Liver (tissue), 9 donors: ENCODE results near the gene GNG7. TPM values are rescaled to one million over a fixed set of nuclear protein-coding genes. Genes with fewer than 3 reads are reported as not detected.
"Not testable (repeated sequence)": the region's sequence is repeated elsewhere in the genome, so short reads cannot be mapped to it uniquely, and the experiment has no call there.

Experiments used
- DNase-seq: peaks from one replicate; pipeline ENCODE4 v3.0.0-alpha.2; 2017; ENCODE audit warnings: low spot score
- H3K27ac ChIP-seq, 2 donors: one replicate each; pipeline ENCODE4 v1.7.0; 2013; ENCODE audit warnings: inconsistent platforms in 2 of 2, low read length in 2 of 2, control low read depth in 1 of 2, low read depth in 1 of 2, mild to moderate bottlenecking in 1 of 2
- H3K27me3 ChIP-seq, 4 donors: one replicate each; pipeline versions ENCODE4 v1.6.1 to v1.7.0; 2013; ENCODE audit warnings: low read length in 3 of 4, inconsistent platforms in 1 of 4, mild to moderate bottlenecking in 1 of 4, moderate library complexity in 1 of 4; ENCODE audit not compliant: control insufficient read depth in 4 of 4, insufficient read depth in 4 of 4
- H3K36me3 ChIP-seq, 4 donors: one replicate each; pipeline versions ENCODE4 v1.6.1 to v1.7.0; 2013; ENCODE audit warnings: low read length in 3 of 4, mild to moderate bottlenecking in 3 of 4, low read depth in 1 of 4, moderate library complexity in 1 of 4; ENCODE audit not compliant: control insufficient read depth in 4 of 4, insufficient read depth in 3 of 4
- H3K4me1 ChIP-seq, 4 donors: one replicate each; pipeline versions ENCODE4 v1.6.1 to v1.7.0; 2013; ENCODE audit warnings: low read length in 3 of 4, mild to moderate bottlenecking in 3 of 4, moderate library complexity in 1 of 4; ENCODE audit not compliant: control insufficient read depth in 4 of 4, insufficient read depth in 4 of 4
- H3K4me3 ChIP-seq, 3 donors: one replicate each; pipeline versions ENCODE4 v1.6.1 to v1.7.0; 2013; ENCODE audit warnings: low read length in 3 of 3, control low read depth in 1 of 3, low read depth in 1 of 3, mild to moderate bottlenecking in 1 of 3
- H3K9ac ChIP-seq, 2 donors: one replicate each; pipeline ENCODE4 v1.7.0; 2013; ENCODE audit warnings: low read length in 2 of 2, mild to moderate bottlenecking in 2 of 2, moderate library complexity in 2 of 2, control low read depth in 1 of 2, low read depth in 1 of 2
- H3K9me3 ChIP-seq, 4 donors: one replicate each; pipeline versions ENCODE4 v1.6.1 to v1.7.0; 2013; ENCODE audit warnings: low read length in 3 of 4; ENCODE audit not compliant: control insufficient read depth in 4 of 4
- CTCF ChIP-seq: fragments of 150-350 bp; IDR thresholded peaks from 2 replicates; pipeline ENCODE4 v1.5.1; 2017; ENCODE audit warnings: improper control_type of control experiment, low read depth, low read length; ENCODE audit not compliant: missing input control
- FOXA1 ChIP-seq: IDR thresholded peaks from 2 replicates; pipeline ENCODE4 v1.6.1; 2016; ENCODE audit warnings: antibody characterized with exemption
- HNF4A ChIP-seq, 2 donors: conservative IDR thresholded peaks; 2 replicates each; pipeline ENCODE4 v1.6.1; 2016; ENCODE audit warnings: antibody characterized with exemption in 2 of 2, mild to moderate bottlenecking in 2 of 2
- JUND ChIP-seq, 2 donors: IDR thresholded peaks; 2 replicates each; pipeline ENCODE4 v1.6.1; 2016; ENCODE audit warnings: antibody characterized with exemption in 2 of 2
- NR2F2 ChIP-seq: IDR thresholded peaks from 2 replicates; pipeline ENCODE4 v1.6.1; 2016; ENCODE audit warnings: antibody characterized with exemption
- RAD21 ChIP-seq, 2 donors: IDR thresholded peaks; 2 replicates each; pipeline ENCODE4 v1.6.1; 2016; ENCODE audit warnings: antibody characterized with exemption in 2 of 2, mild to moderate bottlenecking in 2 of 2
- TAF1 ChIP-seq: conservative IDR thresholded peaks from 2 replicates; pipeline ENCODE4 v1.6.1; 2016; ENCODE audit warnings: antibody characterized with exemption, mild to moderate bottlenecking
- YY1 ChIP-seq: IDR thresholded peaks from 2 replicates; pipeline ENCODE4 v1.6.1; 2016; ENCODE audit warnings: antibody characterized with exemption, mild to moderate bottlenecking
- WGBS: extraction: QIAGEN DNeasy Blood & Tissue Kit; methylation state at CpG from one replicate; pipeline ENCODE4 v1.1.7; 2013; 5-methylcytosine and 5-hydroxymethylcytosine counted together
- polyA plus RNA-seq, 2 donors: library from polyadenylated mRNA; stranded (reverse) in 1 of 2; unstranded in 1 of 2; fragments of 200-250 nt in 1 of 2; fragments of >200 nt in 1 of 2; fragmentation: Nextera tagmentation in 1 of 2; extraction: Ambion mirVana in 1 of 2; gene quantifications; one replicate each; pipeline versions ENCODE4 v1.2.1 to v1.2.3, GENCODE V29; 2013 to 2015
- total RNA-seq, 2 donors: library from RNA; depleted of rRNA; stranded (reverse); fragments of >200 nt; gene quantifications; one replicate each; pipeline ENCODE4 v1.2.3, GENCODE V29; 2014
- donor health status: healthy.
- donor health status: healthy.
- donor health status: healthy.
- donor health status: healthy.
- donor health status: healthy.

The GNG7 gene
- total and polyA plus RNA-seq, 4 donors, result 0.75 to 1.9 (median 1.1) TPM

- TF ChIP-seq CTCF (peak; percentile 12), NR2F2 (peak; percentile 46)
These were observed 158.7 kb downstream of the GNG7 start (continued) for GRCh38 chr19:2543463-2544442.

- not testable (repeated sequence) for H3K27me3 ChIP-seq, H3K36me3 ChIP-seq, H3K9me3 ChIP-seq, DNase-seq
- peak overlapping the region in 1 of 3 donors; percentile 20 for H3K4me3 ChIP-seq
- H3K27ac ChIP-seq, result peak overlapping the region; percentile 87 to 93
- H3K9ac ChIP-seq, result peak overlapping the region in 1 of 2 donors; percentile 89
- 30% methylated on average over 4 of the region's 4 CpGs for whole genome bisulfite sequencing
- H3K4me1 ChIP-seq, result peaks cover 16 to 49% (median 32%) of the 10 kb centered on the region in 4 donors
These were observed 159.4 kb downstream of the GNG7 start for GRCh38 chr19:2543072-2543462.

GRCh38 chr19:2542341-2543069 is 160.0 kb downstream of the GNG7 start:
- Histone ChIP-seq H3K9ac (no peak overlapping the region), H3K9me3 (no peaks in the 10 kb centered on the region), H3K36me3 (no peaks in the 10 kb centered on the region), H3K4me1 (peaks cover 16 to 49% (median 32%) of the 10 kb centered on the region in 4 donors), H3K27ac (peak overlapping the region; percentile 87 to 93), H3K4me3 (no peak overlapping the region), H3K27me3 (no peaks in the 10 kb centered on the region)
- 78% methylated on average over 22 of the region's 22 CpGs for WGBS
- no peak for TF ChIP-seq YY1
- no peak for TF ChIP-seq HNF4A (conservative IDR thresholded peaks at IDR 0.05)
- no peak for TF ChIP-seq FOXA1
- TF ChIP-seq RAD21 (IDR thresholded peaks at IDR 0.05), result no peak
- TF ChIP-seq JUND (IDR thresholded peaks at IDR 0.05), result no peak
- TF ChIP-seq TAF1, result no peak
- no peak for TF ChIP-seq CTCF
- no peak for DNase-seq
